ENCODE data around the gene UBN1. TPM values are rescaled to one million over a fixed set of nuclear protein-coding genes. Genes with fewer than 3 reads are reported as not detected.

Gene UBN1
- total and polyA plus RNA-seq, 2 of the 13 experiments (the other 11 are each of a cell fraction or from before 2014, with no cell fraction given) = 10.6 to 23.5 TPM

DNA sequence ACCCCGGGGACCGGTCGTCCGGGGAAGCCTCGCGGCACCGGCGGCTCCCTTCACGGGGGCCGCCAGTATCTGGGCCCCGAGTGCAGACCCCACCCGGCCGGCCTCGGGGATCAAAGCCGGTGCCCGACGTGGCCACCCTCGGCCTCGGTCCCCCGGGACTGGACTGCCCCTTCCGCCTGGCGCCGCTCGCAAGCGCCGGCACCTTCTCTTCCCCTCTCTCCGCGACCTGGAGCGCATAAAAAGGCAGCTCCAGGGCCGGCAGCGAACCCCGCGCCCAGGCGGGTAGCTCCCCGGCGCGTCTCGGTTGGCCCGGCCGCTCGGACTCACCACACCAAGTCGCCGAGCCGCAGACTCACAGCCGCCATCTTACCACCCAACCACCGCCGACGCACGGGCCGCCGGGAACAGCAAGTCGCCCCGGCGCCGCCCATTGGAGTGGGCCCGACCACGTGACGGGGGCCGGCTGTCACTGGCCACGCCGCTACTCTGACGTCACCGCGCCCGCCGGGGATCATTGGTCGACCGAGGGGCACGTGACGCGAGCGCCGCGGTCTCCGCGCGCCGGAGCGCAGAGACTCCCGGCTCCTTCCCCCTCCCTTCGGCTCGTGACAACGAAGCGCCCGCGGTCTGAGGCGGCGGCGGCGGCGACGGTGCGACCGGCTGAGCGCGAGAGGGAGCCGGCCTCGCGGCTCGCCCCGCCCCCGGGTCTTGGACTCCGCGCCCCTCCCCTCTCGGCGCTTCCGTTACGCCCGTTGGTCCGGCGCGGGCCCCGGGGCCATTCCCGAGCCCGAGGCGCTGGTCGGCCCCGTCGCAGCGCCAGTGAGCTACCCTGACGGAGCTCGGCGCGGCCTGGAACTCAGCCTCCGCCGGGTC is at the start of gene UBN1, which contains the start of gene GLYR1 (continued):
- TF ChIP-seq ZNF253 (CRISPR knock-in tag; IDR thresholded peaks at IDR 0.05; ENCODE audit: borderline replicate concordance) = 0 out of 2 replicates have a peak, but pooled peaks have one; percentile 33
- TF ChIP-seq ZNF235 (CRISPR knock-in tag; IDR thresholded peaks at IDR 0.05; ENCODE audit: borderline replicate concordance) = peak; percentile 80; the same call in 1 of the 2 replicates
- peak; percentile 80 for TF ChIP-seq SP4 (CRISPR knock-in tag; IDR thresholded peaks at IDR 0.05)
- no peak for TF ChIP-seq ZNF674 (CRISPR knock-in tag; IDR thresholded peaks at IDR 0.05; ENCODE audit: low read depth)
- TF ChIP-seq NCOA1 (CRISPR knock-in tag; IDR thresholded peaks at IDR 0.05) = no peak
- TF ChIP-seq ZNF501 (CRISPR knock-in tag; IDR thresholded peaks at IDR 0.05) = peak; percentile 68
- TF ChIP-seq, protein P1, sequence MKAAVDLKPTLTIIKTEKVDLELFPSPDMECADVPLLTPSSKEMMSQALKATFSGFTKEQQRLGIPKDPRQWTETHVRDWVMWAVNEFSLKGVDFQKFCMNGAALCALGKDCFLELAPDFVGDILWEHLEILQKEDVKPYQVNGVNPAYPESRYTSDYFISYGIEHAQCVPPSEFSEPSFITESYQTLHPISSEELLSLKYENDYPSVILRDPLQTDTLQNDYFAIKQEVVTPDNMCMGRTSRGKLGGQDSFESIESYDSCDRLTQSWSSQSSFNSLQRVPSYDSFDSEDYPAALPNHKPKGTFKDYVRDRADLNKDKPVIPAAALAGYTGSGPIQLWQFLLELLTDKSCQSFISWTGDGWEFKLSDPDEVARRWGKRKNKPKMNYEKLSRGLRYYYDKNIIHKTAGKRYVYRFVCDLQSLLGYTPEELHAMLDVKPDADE (CRISPR knock-in tag; IDR thresholded peaks at IDR 0.05) = no peak
- TF ChIP-seq ZNF747 (CRISPR knock-in tag; IDR thresholded peaks at IDR 0.05; ENCODE audit: borderline replicate concordance) = peak; percentile 38; the same call in 1 of the 2 replicates
- peak; percentile 44; the same call in 1 of the 2 replicates for TF ChIP-seq NR2C2 (CRISPR knock-in tag; IDR thresholded peaks at IDR 0.05; ENCODE audit: borderline replicate concordance)
- TF ChIP-seq KDM3A (CRISPR knock-in tag; IDR thresholded peaks at IDR 0.05; ENCODE audit: low read depth) = 0 out of 2 replicates have a peak, but pooled peaks have one; percentile 33
- no peak for TF ChIP-seq MBD4 (IDR thresholded peaks at IDR 0.05; ENCODE audit: borderline replicate concordance, low read length)
- TF ChIP-seq HMGA1 (CRISPR knock-in tag; conservative IDR thresholded peaks at IDR 0.05) = no peak
- TF ChIP-seq, protein P2, sequence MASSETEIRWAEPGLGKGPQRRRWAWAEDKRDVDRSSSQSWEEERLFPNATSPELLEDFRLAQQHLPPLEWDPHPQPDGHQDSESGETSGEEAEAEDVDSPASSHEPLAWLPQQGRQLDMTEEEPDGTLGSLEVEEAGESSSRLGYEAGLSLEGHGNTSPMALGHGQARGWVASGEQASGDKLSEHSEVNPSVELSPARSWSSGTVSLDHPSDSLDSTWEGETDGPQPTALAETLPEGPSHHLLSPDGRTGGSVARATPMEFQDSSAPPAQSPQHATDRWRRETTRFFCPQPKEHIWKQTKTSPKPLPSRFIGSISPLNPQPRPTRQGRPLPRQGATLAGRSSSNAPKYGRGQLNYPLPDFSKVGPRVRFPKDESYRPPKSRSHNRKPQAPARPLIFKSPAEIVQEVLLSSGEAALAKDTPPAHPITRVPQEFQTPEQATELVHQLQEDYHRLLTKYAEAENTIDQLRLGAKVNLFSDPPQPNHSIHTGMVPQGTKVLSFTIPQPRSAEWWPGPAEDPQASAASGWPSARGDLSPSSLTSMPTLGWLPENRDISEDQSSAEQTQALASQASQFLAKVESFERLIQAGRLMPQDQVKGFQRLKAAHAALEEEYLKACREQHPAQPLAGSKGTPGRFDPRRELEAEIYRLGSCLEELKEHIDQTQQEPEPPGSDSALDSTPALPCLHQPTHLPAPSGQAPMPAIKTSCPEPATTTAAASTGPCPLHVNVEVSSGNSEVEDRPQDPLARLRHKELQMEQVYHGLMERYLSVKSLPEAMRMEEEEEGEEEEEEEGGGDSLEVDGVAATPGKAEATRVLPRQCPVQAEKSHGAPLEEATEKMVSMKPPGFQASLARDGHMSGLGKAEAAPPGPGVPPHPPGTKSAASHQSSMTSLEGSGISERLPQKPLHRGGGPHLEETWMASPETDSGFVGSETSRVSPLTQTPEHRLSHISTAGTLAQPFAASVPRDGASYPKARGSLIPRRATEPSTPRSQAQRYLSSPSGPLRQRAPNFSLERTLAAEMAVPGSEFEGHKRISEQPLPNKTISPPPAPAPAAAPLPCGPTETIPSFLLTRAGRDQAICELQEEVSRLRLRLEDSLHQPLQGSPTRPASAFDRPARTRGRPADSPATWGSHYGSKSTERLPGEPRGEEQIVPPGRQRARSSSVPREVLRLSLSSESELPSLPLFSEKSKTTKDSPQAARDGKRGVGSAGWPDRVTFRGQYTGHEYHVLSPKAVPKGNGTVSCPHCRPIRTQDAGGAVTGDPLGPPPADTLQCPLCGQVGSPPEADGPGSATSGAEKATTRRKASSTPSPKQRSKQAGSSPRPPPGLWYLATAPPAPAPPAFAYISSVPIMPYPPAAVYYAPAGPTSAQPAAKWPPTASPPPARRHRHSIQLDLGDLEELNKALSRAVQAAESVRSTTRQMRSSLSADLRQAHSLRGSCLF (CRISPR knock-in tag; IDR thresholded peaks at IDR 0.05; ENCODE audit: borderline replicate concordance) = peak; percentile 16; the same call in 1 of the 2 replicates
- TF ChIP-seq ZMAT3 (CRISPR knock-in tag; conservative IDR thresholded peaks at IDR 0.05) = 0 out of 2 replicates have a peak, but pooled peaks have one; percentile 26
- TF ChIP-seq NFIB (CRISPR knock-in tag; IDR thresholded peaks at IDR 0.05; ENCODE audit: borderline replicate concordance) = no peak
- TF ChIP-seq, protein P3, sequence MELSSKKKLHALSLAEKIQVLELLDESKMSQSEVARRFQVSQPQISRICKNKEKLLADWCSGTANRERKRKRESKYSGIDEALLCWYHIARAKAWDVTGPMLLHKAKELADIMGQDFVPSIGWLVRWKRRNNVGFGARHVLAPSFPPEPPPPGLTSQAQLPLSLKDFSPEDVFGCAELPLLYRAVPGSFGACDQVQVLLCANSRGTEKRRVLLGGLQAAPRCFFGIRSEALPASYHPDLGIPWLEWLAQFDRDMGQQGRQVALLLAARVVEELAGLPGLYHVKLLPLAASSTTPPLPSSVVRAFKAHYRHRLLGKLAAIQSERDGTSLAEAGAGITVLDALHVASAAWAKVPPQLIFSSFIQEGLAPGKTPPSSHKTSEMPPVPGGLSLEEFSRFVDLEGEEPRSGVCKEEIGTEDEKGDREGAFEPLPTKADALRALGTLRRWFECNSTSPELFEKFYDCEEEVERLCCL (CRISPR knock-in tag; IDR thresholded peaks at IDR 0.05; ENCODE audit: borderline replicate concordance) = no peak
- TF ChIP-seq, protein P4, sequence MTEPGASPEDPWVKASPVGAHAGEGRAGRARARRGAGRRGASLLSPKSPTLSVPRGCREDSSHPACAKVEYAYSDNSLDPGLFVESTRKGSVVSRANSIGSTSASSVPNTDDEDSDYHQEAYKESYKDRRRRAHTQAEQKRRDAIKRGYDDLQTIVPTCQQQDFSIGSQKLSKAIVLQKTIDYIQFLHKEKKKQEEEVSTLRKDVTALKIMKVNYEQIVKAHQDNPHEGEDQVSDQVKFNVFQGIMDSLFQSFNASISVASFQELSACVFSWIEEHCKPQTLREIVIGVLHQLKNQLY (CRISPR knock-in tag; IDR thresholded peaks at IDR 0.05) = peak; percentile 41; the same call in 1 of the 2 replicates
- peak; percentile 6; the same call in 1 of the 2 replicates for TF ChIP-seq ZNF543 (CRISPR knock-in tag; IDR thresholded peaks at IDR 0.05)
- TF ChIP-seq GATAD1 (CRISPR knock-in tag; IDR thresholded peaks at IDR 0.05) = peak; percentile 94
- peak; percentile 76 for TF ChIP-seq ASH2L (IDR thresholded peaks at IDR 0.05; ENCODE audit: insufficient read length, low read depth, low read length)

Data from HepG2 (cell line).